GM19463 (cell line): ENCODE measurements around the gene GNB1.

Source experiments
- ATAC-seq: cut with Tn5 transposase; IDR thresholded peaks from one replicate; pipeline ENCODE4 v1.9.1; 2021; ENCODE audit warnings: mild to moderate bottlenecking, moderate library complexity; ENCODE audit not compliant: unreplicated experiment

GNB1 gene

GRCh38 chr1:1922956-1923833 lies 32.3 kb upstream of the GNB1 start:
- no peak for ATAC-seq

- no peak for ATAC-seq
Measured at GRCh38 chr1:1922702-1922955, 31.7 kb upstream of the GNB1 start.

GRCh38 chr1:1921901-1922701 lies 31.2 kb upstream of the GNB1 start:
- ATAC-seq: no peak

DNA sequence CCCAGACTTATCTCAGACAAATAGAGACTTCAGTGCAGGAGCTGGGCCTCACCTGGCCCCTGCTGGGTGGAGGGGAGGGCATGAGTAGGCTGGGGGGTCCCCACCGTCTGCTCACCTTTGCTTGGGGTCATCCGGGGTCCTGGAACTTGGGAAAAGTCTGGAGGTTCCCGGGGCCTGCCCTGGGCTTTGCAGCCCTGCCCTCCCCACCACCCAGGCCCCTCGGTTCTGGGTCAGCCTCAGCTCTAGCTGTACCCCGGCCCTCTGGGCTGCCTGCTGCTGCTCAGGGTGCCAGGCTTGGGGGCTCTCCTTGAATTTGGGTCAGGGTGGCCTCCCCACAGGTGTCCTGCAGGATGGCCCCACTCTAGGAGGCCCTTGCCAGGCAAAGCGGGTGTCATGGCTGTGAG lies 30.6 kb upstream of the GNB1 start:
- no peak for ATAC-seq

DNA sequence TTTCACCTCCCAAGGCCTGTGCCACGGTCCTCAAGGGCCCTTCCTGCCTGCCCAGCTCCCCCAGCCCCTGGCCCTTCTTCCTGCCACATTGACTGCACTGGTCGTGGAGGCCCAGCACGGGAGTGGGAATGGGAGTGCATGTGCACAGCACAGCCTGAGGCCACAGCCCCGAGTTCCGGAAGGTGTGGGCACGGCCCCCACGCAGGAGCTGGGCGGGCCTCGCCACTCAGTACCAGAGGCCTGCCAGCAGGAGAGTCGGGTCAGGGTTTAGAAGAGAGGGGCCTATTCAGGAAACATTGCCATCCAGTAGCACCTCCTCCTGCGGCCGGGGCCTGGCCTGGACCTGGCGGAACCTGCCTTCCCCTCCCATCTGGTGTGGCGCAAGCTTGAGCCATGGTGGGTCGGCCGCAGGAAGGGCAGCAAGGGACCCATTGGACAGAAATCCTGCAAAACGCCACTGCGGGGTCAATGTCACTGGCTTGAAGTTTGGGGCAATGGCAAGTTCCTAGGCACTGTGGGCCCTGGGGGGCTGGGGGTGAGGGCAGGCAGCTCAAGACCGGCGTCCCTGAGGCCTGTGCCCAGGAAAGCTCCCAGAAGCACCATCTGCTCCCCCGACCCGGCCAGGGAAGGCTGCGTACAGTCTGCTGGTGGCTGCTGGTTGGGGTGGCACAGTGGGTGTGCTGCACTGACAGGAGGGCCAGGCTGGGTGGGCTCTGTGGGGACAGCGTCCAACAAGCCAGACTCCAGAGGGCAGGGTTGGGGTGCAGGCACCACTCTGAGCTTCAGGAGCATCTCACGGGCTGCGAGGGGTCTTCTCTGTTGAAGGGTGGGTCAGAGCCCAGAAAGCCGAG lies 29.9 kb upstream of the GNB1 start:
- no peak for ATAC-seq

DNA sequence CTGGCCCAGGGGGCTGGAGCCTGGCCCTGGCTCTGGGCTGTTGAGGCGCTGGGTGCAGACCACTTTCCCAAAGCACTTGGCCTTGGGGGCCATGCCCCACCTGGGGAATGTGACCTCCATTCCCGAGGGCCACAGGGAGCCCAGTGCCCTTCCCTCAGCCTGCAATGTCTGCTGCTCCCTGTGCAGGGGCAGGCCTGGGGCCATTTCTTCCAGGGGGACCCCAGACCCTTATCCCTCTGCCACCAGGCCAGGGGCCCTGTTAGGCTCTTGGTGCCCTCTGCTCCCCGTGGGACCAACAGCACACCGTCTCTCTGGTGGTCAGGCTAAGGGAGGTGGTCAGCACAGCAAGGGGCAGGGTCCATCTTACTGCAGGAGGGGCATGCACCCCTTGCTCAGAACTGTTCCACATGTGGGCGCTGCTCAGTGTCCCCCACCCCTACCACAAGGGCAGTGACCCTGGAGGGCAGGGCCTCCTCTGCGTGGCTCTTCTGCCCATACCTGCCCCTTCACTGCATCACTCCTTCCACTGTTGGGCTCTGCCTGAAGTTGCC lies 29.2 kb upstream of the GNB1 start:
- ATAC-seq: no peak

GRCh38 chr1:1919304-1920056 lies 28.6 kb upstream of the GNB1 start:
- peak; percentile 88 for ATAC-seq

DNA sequence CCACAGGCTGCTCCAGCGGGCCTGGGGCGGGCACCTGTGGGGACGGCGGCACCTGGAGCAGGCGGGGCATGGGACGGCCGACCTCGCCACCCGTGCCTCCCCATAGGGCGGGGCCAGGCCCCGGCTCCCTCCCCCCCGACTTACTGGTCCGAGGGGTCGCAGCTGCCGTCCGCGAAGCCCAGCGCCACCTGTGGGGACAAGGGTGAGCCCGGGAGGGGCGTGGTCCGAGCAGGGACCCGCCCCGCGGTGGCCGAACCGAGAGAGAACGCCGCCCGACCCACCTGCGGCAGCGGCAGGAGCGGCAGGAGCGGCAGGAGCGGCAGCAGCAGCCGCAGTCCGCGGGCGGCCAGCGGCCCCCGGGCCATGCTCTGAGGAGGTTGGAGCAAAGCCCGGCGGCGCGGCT lies 28.0 kb upstream of the GNB1 start, which contains the start of gene TMEM52:
Gene TMEM52 (minus strand): TSS at position 379 of the 403 bp plus-strand sequence. CDS start 14 bp downstream, at position 365.
- ATAC-seq: peak; percentile 23

GRCh38 chr1:1917995-1918900 lies 27.4 kb upstream of the GNB1 start:
- ATAC-seq: no peak

DNA sequence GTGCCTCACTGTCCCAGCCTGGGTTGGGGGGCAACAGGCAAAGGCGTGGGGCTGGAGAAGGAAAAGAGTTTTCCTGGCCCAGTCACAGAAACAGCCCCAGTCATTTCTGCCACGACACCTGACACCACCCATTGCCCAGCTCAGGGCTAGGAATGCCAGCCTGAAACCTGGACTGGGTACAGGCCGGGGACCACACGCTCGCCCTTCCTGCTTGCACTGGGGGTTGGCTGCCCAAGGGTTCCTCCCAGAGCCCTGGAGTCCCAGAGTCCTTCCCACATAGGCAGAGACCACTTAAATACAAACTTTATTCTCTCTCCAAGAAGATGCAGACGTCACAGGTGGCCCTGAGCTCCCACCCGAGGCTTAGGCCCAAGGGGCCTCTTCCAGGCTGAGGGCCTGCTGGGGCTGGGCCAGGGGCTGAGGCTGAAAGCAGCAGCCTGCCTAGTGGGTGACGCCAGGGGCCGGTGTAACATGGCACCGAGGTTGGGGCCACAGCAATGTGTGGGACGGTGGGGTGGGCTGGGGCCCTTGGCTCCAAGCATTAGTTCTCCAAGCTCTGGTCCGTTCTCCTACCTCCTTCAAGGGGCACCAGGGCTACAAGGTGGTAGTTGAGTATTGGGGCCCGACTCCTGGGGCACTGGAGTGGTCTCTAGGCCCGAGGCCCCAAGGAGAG lies 26.6 kb upstream of the GNB1 start:
- ATAC-seq: no peak

- no peak for ATAC-seq
Measured at GRCh38 chr1:1916851-1917251, 26.0 kb upstream of the GNB1 start.

- ATAC-seq: no peak
Measured at GRCh38 chr1:1915911-1916840, 25.3 kb upstream of the GNB1 start.

- ATAC-seq: no peak
Measured at GRCh38 chr1:1914971-1915692, 24.2 kb upstream of the GNB1 start, which contains the start of gene CALML6. CALML6 (plus strand) TSS chr1:1915260; CDS start chr1:1915281, 21 bp downstream.

GRCh38 chr1:1914101-1914970 lies 23.4 kb upstream of the GNB1 start:
- no peak for ATAC-seq

- no peak for ATAC-seq
Measured at GRCh38 chr1:1911350-1912041, 20.6 kb upstream of the GNB1 start.
